Testis (tissue), 3 donors: ENCODE measurements around the gene ESPN. TPM values are rescaled to one million over a fixed set of nuclear protein-coding genes. Genes with fewer than 3 reads are reported as not detected.

ENCODE experiments used
- DNase-seq: peaks from one replicate; pipeline ENCODE4 v3.0.0-alpha.2; 2019
- H3K27ac ChIP-seq, 2 donors: fragments of 200-600 bp; sonication (generic); one replicate each; pipeline ENCODE4 v1.5.1; 2019
- H3K27me3 ChIP-seq: fragments of 200-600 bp; sonication (generic); one replicate; pipeline ENCODE4 v1.5.1; 2019
- H3K36me3 ChIP-seq: fragments of 200-600 bp; sonication (generic); one replicate; pipeline ENCODE4 v1.5.1; 2017; ENCODE audit warnings: low read depth; ENCODE audit errors: missing control alignments
- H3K4me1 ChIP-seq: fragments of 200-600 bp; sonication (generic); one replicate; pipeline ENCODE4 v1.5.1; 2019
- H3K4me3 ChIP-seq, 2 donors: fragments of 200-600 bp; sonication (generic); one replicate each; pipeline ENCODE4 v1.5.1; 2017 to 2019
- H3K9me3 ChIP-seq: fragments of 200-600 bp; sonication (generic); one replicate; pipeline ENCODE4 v1.5.1; 2017
- POLR2A ChIP-seq: fragments of 450-650 bp; IDR thresholded peaks from one replicate; pipeline ENCODE4 v1.6.1; 2017; ENCODE audit warnings: antibody characterized with exemption, mild to moderate bottlenecking, moderate library complexity
- WGBS, 2 donors: methylation state at CpG; one replicate each; pipeline ENCODE4 v1.1.5; 2018; 5-methylcytosine and 5-hydroxymethylcytosine counted together
- intact Hi-C: fragments of 100-400 bp; cut with DNase I; formaldehyde crosslinking; loops from one replicate; pipeline ENCODE4 v1.15.1; 2023; ENCODE audit warnings: low total_unique reads
- polyA plus RNA-seq: library from polyadenylated mRNA; stranded (reverse); fragments of 350-450 nt; fragmentation: Illumina TruSeq; extraction: RNeasy Lipid Tissue Mini Kit (QIAGEN cat#74804); gene quantifications from one replicate; pipeline ENCODE4 v1.2.3, GENCODE V29; 2014; ENCODE audit warnings: low read depth, low replicate concordance; ENCODE audit not compliant: insufficient read depth
- total RNA-seq, 2 donors: library from RNA; depleted of rRNA; stranded (reverse); fragments of >200 nt; gene quantifications; one replicate each; pipeline ENCODE4 v1.2.3, GENCODE V29; 2016
- TF ChIP-seq, protein P1 (sequence below), 3 experiments: fragments of 450-650 bp in 2 of 3; fragments of 200-600 bp in 1 of 3; sonication (generic) in 1 of 3; IDR thresholded peaks; one replicate each; pipeline ENCODE4 v1.5.1; 2016 to 2019; ENCODE audit warnings: antibody characterized with exemption in 3 of 3, mild to moderate bottlenecking in 2 of 3, moderate library complexity in 1 of 3

ESPN gene
- total and polyA plus RNA-seq, 3 donors from 2014 or later = 270 to 404 (median 396) TPM

DNA sequence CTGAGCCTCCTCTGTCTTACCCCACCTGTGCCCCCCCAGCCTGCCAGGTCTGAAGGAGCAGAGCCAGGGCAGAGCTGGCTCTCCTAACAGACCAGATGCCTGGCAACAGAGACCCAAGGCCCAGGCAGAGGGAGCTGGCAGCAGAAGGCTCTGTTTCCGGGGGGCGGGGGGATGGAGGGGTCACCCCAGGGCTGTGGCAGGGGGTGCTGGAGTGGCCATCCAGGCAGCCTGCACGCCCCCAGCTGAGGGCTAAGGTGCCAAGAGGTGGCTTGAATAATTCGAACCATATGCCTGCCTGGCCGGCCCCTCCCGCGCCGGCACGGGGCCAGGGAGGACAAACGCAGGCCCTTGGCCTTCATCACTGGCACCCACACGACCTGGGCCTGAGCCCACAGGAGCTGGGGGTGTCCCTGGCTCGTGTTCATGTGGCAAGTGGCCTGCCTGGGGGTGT, 82.9 kb downstream of the ESPN start:
- Histone ChIP-seq H3K27me3 (no peaks in the 10 kb centered on the region), H3K27ac (no peak overlapping the region), H3K9me3 (no peaks in the 10 kb centered on the region), H3K4me3 (no peak overlapping the region), H3K4me1 (peaks cover 12% of the 10 kb centered on the region), H3K36me3 (no peaks in the 10 kb centered on the region)
- WGBS, 2 donors = 54 to 73% methylated on average over 2 to 12 of the region's 12 CpGs
- TF ChIP-seq POLR2A = no peak
- TF ChIP-seq, protein P1, sequence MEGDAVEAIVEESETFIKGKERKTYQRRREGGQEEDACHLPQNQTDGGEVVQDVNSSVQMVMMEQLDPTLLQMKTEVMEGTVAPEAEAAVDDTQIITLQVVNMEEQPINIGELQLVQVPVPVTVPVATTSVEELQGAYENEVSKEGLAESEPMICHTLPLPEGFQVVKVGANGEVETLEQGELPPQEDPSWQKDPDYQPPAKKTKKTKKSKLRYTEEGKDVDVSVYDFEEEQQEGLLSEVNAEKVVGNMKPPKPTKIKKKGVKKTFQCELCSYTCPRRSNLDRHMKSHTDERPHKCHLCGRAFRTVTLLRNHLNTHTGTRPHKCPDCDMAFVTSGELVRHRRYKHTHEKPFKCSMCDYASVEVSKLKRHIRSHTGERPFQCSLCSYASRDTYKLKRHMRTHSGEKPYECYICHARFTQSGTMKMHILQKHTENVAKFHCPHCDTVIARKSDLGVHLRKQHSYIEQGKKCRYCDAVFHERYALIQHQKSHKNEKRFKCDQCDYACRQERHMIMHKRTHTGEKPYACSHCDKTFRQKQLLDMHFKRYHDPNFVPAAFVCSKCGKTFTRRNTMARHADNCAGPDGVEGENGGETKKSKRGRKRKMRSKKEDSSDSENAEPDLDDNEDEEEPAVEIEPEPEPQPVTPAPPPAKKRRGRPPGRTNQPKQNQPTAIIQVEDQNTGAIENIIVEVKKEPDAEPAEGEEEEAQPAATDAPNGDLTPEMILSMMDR (IDR thresholded peaks at IDR 0.05) = no peak
- intact Hi-C loops = no loop called here
- DNase-seq = no peak

DNA sequence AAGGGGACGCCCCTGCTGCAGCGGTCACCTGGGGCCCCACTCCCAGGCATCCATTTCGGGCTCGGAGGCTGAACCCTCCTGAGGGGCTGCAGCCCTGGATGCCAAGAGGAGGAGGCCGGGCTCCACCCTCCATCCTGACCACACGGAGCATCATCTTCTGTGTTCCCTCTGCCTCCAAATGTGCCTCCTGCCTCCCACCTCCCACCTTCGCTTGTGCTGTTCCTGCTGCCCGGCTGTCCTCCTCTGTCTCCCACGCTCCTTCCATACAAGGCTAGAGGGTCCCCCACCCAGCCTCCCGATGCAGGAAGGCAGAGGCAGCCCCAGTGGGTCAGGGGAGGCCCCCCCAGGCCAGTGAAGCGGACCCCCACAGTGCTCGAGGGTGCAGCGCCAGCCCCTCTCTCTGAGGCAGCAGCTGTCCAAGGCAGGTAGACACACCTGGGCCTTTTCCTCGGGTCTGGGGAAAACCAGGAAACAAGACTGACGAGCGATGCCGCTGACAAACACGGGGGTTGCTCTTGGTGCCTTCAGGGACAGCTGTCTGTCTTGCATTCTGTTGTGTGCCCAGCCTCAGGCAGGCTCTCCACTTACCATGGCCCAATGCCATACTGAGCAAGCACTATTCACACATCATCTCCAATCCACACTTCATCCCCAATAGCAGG, 83.7 kb downstream of the ESPN start:
- Histone ChIP-seq H3K27ac (no peak overlapping the region), H3K4me3 (no peak overlapping the region), H3K9me3 (no peaks in the 10 kb centered on the region), H3K4me1 (peaks cover 6% of the 10 kb centered on the region), H3K27me3 (no peaks in the 10 kb centered on the region), H3K36me3 (no peaks in the 10 kb centered on the region)
- 83 to 93% methylated on average over 15 to 18 of the region's 18 CpGs for WGBS, 2 donors
- no peak for DNase-seq
- intact Hi-C loops = no loop called here
- TF ChIP-seq POLR2A = no peak
- TF ChIP-seq, protein P1 (IDR thresholded peaks at IDR 0.05) = no peak

DNA sequence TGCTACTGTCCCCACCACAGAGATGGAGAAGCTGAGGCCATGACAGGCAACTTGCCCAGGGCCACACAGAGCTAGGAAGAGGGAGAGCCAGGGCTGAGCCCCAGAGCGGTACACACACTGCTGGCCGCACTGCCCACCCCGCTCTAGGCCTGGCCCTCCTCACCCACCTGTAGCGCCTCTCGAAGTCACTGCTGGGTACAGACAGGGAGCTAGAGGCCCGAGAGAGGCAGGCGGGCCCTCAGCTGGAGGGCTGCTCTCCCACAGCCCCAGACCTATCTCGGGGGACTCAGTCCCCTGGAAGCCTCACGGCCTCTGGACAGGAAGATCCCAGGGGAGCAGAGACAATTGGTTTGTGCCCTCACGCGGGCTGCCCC, 84.2 kb downstream of the ESPN start:
- WGBS, 2 donors = 85 to 92% methylated on average over 8 to 11 of the region's 11 CpGs
- H3K9me3 ChIP-seq = no peaks in the 10 kb centered on the region
- H3K27me3 ChIP-seq = no peaks in the 10 kb centered on the region
- H3K4me3 ChIP-seq = no peak overlapping the region
- no peak for DNase-seq
- H3K27ac ChIP-seq = no peak overlapping the region
- TF ChIP-seq, protein P1 (IDR thresholded peaks at IDR 0.05) = no peak
- TF ChIP-seq POLR2A = no peak
- intact Hi-C loops = no loop called here
- no peaks in the 10 kb centered on the region for H3K36me3 ChIP-seq
- H3K4me1 ChIP-seq = peaks cover 6% of the 10 kb centered on the region

DNA sequence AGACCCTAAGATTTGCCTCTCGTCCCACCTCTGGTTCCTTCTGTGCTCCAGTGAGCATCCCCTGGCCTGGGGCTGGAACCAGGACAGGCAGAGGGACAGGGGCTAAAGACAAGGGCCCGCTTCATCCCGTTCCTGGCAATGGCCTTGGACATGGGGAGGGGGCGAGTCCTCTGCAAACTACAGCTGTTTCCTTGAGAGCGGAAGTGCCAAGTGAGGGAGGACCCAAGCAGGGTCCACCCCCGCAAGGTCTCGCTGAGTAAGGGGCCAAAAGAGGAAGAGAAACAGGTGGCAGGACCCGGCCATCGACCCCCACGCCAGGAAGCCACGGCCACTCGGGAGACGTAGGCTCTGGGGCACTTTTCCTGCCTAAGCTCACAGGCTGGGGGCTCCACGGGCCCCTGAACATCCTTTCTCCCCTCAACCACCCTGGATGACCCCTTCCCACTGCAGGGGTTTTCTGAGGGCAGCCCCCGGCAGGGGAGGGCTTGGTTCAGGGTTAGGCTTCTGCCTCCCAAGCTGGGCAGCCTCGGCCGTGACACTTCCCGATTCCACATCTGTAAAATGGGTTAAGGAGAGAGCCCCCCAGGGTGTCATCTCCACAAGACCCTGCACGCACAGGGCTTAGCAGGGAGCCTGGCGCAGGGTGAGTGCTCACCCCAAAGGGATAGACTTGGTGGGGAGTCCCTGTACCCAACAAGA, 84.8 kb downstream of the ESPN start:
- Histone ChIP-seq H3K4me1 (peaks cover 6% of the 10 kb centered on the region), H3K36me3 (no peaks in the 10 kb centered on the region), H3K9me3 (no peaks in the 10 kb centered on the region), H3K27ac (no peak overlapping the region), H3K4me3 (no peak overlapping the region), H3K27me3 (no peaks in the 10 kb centered on the region)
- TF ChIP-seq, protein P1 (IDR thresholded peaks at IDR 0.05) = no peak
- TF ChIP-seq POLR2A = no peak
- intact Hi-C loops = no loop called here
- WGBS, 2 donors = 67 to 75% methylated on average over 16 to 20 of the region's 20 CpGs
- DNase-seq = no peak
